GM23248 (cell line): Measurements from ENCODE around the gene SIRPD. TPM values are rescaled to one million over a fixed set of nuclear protein-coding genes. Genes with fewer than 3 reads are reported as not detected.

Source experiments
- DNase-seq: peaks from one replicate; pipeline ENCODE4 v3.0.0-alpha.2; 2015
- H2AFZ ChIP-seq: fragments of 200-600 bp; sonication (generic); 2 replicates; pipeline ENCODE4 v1.6.1; 2016; ENCODE audit warnings: antibody characterized with exemption
- H3F3A ChIP-seq: fragments of 200-600 bp; sonication (generic); 2 replicates; pipeline ENCODE4 v1.6.1; 2016; ENCODE audit warnings: mild to moderate bottlenecking, antibody characterized with exemption, mixed run types; ENCODE audit not compliant: insufficient read depth
- H3K27ac ChIP-seq: fragments of 200-600 bp; sonication (generic); 2 replicates; pipeline ENCODE4 v1.5.1; 2016; ENCODE audit warnings: mild to moderate bottlenecking
- H3K27me3 ChIP-seq: fragments of 200-600 bp; sonication (generic); replicated peaks from 2 replicates; pipeline ENCODE4 v1.6.1; 2016; ENCODE audit warnings: mild to moderate bottlenecking; ENCODE audit not compliant: insufficient read depth
- H3K36me3 ChIP-seq: fragments of 200-600 bp; sonication (generic); 2 replicates; pipeline ENCODE4 v1.6.1; 2016; ENCODE audit warnings: low read depth, mild to moderate bottlenecking
- H3K4me1 ChIP-seq: fragments of 200-600 bp; sonication (generic); 2 replicates; pipeline ENCODE4 v1.6.1; 2016; ENCODE audit warnings: mild to moderate bottlenecking; ENCODE audit not compliant: insufficient read depth
- H3K4me2 ChIP-seq: fragments of 200-600 bp; sonication (generic); one replicate; pipeline ENCODE4 v1.6.1; 2016; ENCODE audit warnings: mild to moderate bottlenecking; ENCODE audit not compliant: unreplicated experiment
- H3K4me3 ChIP-seq: fragments of 200-600 bp; sonication (generic); 2 replicates; pipeline ENCODE4 v1.5.1; 2016; ENCODE audit warnings: mild to moderate bottlenecking
- H3K79me2 ChIP-seq: fragments of 200-600 bp; sonication (generic); 2 replicates; pipeline ENCODE4 v1.6.1; 2016; ENCODE audit warnings: mild to moderate bottlenecking; ENCODE audit not compliant: insufficient read depth
- H3K9ac ChIP-seq: fragments of 200-600 bp; sonication (generic); 2 replicates; pipeline ENCODE4 v1.6.1; 2016; ENCODE audit warnings: mild to moderate bottlenecking
- H3K9me2 ChIP-seq: fragments of 200-600 bp; sonication (generic); 2 replicates; pipeline ENCODE4 v1.6.1; 2016; ENCODE audit warnings: mixed run types, mild to moderate bottlenecking, moderate library complexity; ENCODE audit not compliant: insufficient read depth
- H3K9me3 ChIP-seq: fragments of 200-600 bp; sonication (generic); one replicate; pipeline ENCODE4 v1.6.1; 2017; ENCODE audit warnings: low read depth
- H4K20me1 ChIP-seq: fragments of 200-600 bp; sonication (generic); 2 replicates; pipeline ENCODE4 v1.6.0; 2016; ENCODE audit not compliant: insufficient read depth
- EZH2 ChIP-seq: fragments of 200-600 bp; sonication (generic); IDR thresholded peaks from 2 replicates; pipeline ENCODE4 v1.6.1; 2018; ENCODE audit warnings: antibody characterized with exemption, mild to moderate bottlenecking; ENCODE audit not compliant: insufficient read depth, poor library complexity, severe bottlenecking
- EZH2phosphoT487 ChIP-seq: fragments of 200-600 bp; sonication (generic); IDR thresholded peaks from 2 replicates; pipeline ENCODE4 v1.6.1; 2018; ENCODE audit warnings: antibody characterized with exemption, moderate library complexity, mild to moderate bottlenecking, low read depth; ENCODE audit not compliant: insufficient read depth
- WGBS, 2 experiments: methylation state at CpG; one replicate each; pipeline ENCODE4 v1.1.6; 2015 to 2017; ENCODE audit warnings: low lambda C conversion rate in 2 of 2, low coverage in 1 of 2; ENCODE audit errors: missing lambda C conversion rate in 2 of 2; 5-methylcytosine and 5-hydroxymethylcytosine counted together
- in situ Hi-C: fragments of 300-500 bp; cut with MboI; formaldehyde crosslinking; loops from 2 replicates; pipeline ENCODE4 v1.15.0; 2020
- polyA plus RNA-seq: library from polyadenylated mRNA; unstranded; fragments of >200 nt; fragmentation: Nextera tagmentation; extraction: Ambion mirVana; gene quantifications from 2 replicates; pipeline ENCODE4 v1.2.1, GENCODE V29; 2016
- total RNA-seq: library from RNA; depleted of rRNA; stranded (reverse); fragments of >200 nt; shearing (Covaris generic); gene quantifications from 2 replicates; pipeline ENCODE4 v1.2.3, GENCODE V29; 2014; rRNA removed

The SIRPD gene
- total RNA-seq = not detected in 2 replicates
- polyA plus RNA-seq = not detected in 2 replicates

DNA sequence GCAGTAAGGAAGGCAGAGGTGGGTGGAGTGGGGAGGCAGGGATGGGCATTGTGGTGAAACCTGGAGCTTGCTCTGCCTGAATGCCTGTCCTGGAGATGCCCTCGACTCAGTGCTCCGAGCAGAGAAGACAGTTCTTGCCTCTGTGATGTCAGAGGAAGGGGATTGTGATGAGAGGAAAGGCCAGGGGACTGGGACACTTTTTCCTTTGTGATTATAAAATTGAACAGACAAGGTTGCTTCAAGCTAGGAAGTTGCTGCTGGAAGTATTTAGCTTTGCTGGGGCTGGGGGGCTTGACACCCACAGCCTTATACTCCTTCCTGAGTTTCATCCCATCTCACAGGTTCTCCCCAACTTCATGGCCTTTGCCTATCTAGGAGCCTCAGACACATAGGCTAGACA is at the start of gene SIRPD:
TSS of gene SIRPD (minus strand) at position 101 of the 400 bp plus-strand sequence. CDS start at position 49, 52 bp downstream.
- Histone ChIP-seq H3K4me3 (no peak within 1 kb of the TSS), H3K27ac (no peak within 1 kb of the TSS), H2AFZ (no peak within 1 kb of the TSS), H3K9me2 (no peaks in the 10 kb centered on the region), H3F3A (no peaks in the 10 kb centered on the region), H4K20me1 (no peaks in the 10 kb centered on the region), H3K4me1 (no peaks in the 10 kb centered on the region), H3K36me3 (no peaks in the 10 kb centered on the region), H3K79me2 (no peaks in the 10 kb centered on the region), H3K9me3 (no peaks in the 10 kb centered on the region), H3K4me2 (no peak within 1 kb of the TSS), H3K27me3 (no peaks in the 10 kb centered on the region), H3K9ac (no peak within 1 kb of the TSS)
- TF ChIP-seq EZH2phosphoT487 (no peak), EZH2 (no peak)
- WGBS, 2 experiments = 17 to 19% methylated on average over 2 of the region's 2 CpGs
- in situ Hi-C loops = no loop called here
- no peak for DNase-seq

DNA sequence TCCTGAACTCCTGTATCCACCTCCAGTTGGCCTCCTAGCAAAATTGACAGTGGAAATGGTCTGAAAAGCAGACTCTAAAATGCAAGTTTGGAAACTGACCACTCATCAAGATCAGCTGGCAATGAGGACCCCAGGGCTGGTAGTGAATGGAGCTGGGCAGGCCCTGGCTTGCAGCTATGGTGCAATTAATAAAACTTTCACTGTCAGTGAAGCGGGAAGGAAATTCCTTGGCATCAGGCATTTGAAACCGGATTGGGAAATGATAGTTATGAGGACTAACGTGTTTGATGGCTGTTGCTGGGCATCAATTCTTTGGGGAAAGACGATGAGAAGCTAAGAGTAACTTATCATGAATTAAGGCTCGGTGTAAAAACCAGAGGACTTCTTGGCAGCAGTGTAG is 43.2 kb upstream of the SIRPD start:
- no peak for DNase-seq
- H3K79me2 ChIP-seq = no peaks in the 10 kb centered on the region
- no peaks in the 10 kb centered on the region for H4K20me1 ChIP-seq
- H3F3A ChIP-seq = no peaks in the 10 kb centered on the region
- H3K4me2 ChIP-seq = no peak overlapping the region
- H3K9me2 ChIP-seq = no peaks in the 10 kb centered on the region
- no peaks in the 10 kb centered on the region for H3K9me3 ChIP-seq
- no peaks in the 10 kb centered on the region for H3K27me3 ChIP-seq
- H3K4me3 ChIP-seq = no peak overlapping the region
- H3K4me1 ChIP-seq = no peaks in the 10 kb centered on the region
- no peak for TF ChIP-seq EZH2
- TF ChIP-seq EZH2phosphoT487 = no peak
- no CpG with 5 or more reads among the region's 5 CpGs for WGBS, 2 experiments
- H3K27ac ChIP-seq = no peak overlapping the region
- in situ Hi-C loops = no loop called here
- no peak overlapping the region for H3K9ac ChIP-seq
- H2AFZ ChIP-seq = no peak overlapping the region
- H3K36me3 ChIP-seq = no peaks in the 10 kb centered on the region

DNA sequence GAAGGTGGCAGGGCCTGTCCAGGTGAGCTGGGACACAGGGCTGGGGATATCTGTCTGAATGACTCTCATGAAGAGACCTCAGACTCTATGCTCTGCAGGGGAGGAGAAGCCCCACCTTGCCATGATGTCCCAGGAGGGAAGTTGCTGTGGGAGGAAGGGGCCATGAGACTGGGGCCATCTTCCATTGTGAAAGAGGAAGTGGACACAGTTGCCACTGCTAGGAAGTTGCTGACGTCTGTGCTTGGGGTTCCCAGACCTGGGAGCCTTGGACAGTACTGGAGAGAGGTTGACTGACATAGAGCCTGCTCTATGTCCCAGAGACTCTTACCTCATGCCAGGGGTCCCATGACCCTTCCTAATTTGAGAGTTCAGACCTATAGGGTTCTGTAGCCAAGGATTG is 37.8 kb upstream of the SIRPD start:
- H3K36me3 ChIP-seq = no peaks in the 10 kb centered on the region
- H3K4me2 ChIP-seq = no peak overlapping the region
- H3K4me1 ChIP-seq = no peaks in the 10 kb centered on the region
- H4K20me1 ChIP-seq = no peaks in the 10 kb centered on the region
- H3K9me2 ChIP-seq = no peaks in the 10 kb centered on the region
- no peak overlapping the region for H3K27ac ChIP-seq
- no peak for DNase-seq
- H3K79me2 ChIP-seq = no peaks in the 10 kb centered on the region
- TF ChIP-seq EZH2 = no peak
- H3F3A ChIP-seq = no peaks in the 10 kb centered on the region
- no peak overlapping the region for H2AFZ ChIP-seq
- no peaks in the 10 kb centered on the region for H3K27me3 ChIP-seq
- in situ Hi-C loops = no loop called here
- no CpG with 5 or more reads among the region's 1 CpG for WGBS, 2 experiments
- no peak overlapping the region for H3K4me3 ChIP-seq
- no peak overlapping the region for H3K9ac ChIP-seq
- no peaks in the 10 kb centered on the region for H3K9me3 ChIP-seq

DNA sequence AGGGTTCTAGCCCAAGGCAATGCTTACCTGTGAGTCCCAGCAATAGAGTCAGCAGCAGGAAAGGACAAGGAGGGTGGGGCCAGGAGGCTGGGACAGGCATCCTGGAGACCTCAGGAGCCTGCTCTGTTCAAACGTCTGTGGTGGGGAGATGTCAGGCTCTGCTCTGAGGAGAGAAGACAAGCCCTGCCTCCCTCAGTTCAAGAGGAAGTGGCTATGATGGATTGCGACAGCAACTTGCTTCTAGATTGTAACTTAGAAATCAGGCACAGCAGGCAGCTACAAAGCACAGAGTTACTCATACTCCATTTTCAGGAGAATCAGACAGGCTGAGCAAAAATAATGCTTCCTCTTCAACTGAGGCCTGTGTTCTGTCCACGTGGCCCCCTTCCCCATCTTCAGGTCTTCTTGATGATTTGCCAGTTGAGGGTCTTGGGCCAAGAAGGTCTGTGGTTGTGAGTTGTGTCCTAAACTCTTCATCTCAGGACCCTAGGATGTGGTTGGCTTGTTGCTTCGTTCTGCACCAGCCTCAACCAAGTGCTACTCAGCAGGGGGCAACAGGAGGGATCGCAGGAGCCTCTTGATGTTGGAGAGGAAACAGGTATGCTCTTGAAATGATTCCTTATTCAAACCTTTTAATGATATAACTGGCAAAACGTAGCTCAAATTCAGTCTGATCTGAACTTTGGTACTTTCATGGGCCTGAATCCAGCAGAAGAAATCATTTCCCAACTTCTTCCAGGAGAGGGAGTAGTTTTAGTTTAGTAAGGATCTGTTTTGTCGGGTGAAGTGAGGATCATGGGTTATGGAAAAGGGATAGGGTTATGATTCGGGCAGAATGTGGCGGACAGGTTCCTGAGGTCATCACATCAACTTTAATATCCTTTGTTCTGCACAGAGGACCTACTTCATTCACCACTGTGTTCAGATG is 31.3 kb upstream of the SIRPD start:
- in situ Hi-C loops = no loop called here
- H4K20me1 ChIP-seq = no peaks in the 10 kb centered on the region
- WGBS, 2 experiments = no CpG with 5 or more reads among the region's 9 CpGs
- no peak overlapping the region for H2AFZ ChIP-seq
- no peaks in the 10 kb centered on the region for H3K4me1 ChIP-seq
- no peak for TF ChIP-seq EZH2phosphoT487
- no peak for TF ChIP-seq EZH2
- no peak overlapping the region for H3K4me3 ChIP-seq
- no peak overlapping the region for H3K27ac ChIP-seq
- no peaks in the 10 kb centered on the region for H3K9me2 ChIP-seq
- H3K27me3 ChIP-seq = no peaks in the 10 kb centered on the region
- no peak overlapping the region for H3K9ac ChIP-seq
- no peak overlapping the region for H3K4me2 ChIP-seq
- H3K79me2 ChIP-seq = no peaks in the 10 kb centered on the region
- DNase-seq = no peak
- no peaks in the 10 kb centered on the region for H3K9me3 ChIP-seq
- no peaks in the 10 kb centered on the region for H3F3A ChIP-seq
- no peaks in the 10 kb centered on the region for H3K36me3 ChIP-seq
